PC-3 (cell line): Measurements from ENCODE around the gene AP5Z1.

Experiments
- CTCF ChIP-seq: fragments of 300-600 bp; sonication (generic); conservative IDR thresholded peaks from 2 replicates; pipeline ENCODE4 v1.5.1; 2017; ENCODE audit warnings: antibody characterized with exemption, low read depth, mild to moderate bottlenecking, low read length
- EZH2phosphoT487 ChIP-seq: fragments of 300-600 bp; sonication (generic); IDR thresholded peaks from 2 replicates; pipeline ENCODE4 v1.6.1; 2018; ENCODE audit warnings: mild to moderate bottlenecking, antibody characterized with exemption, low read length, borderline replicate concordance

DNA sequence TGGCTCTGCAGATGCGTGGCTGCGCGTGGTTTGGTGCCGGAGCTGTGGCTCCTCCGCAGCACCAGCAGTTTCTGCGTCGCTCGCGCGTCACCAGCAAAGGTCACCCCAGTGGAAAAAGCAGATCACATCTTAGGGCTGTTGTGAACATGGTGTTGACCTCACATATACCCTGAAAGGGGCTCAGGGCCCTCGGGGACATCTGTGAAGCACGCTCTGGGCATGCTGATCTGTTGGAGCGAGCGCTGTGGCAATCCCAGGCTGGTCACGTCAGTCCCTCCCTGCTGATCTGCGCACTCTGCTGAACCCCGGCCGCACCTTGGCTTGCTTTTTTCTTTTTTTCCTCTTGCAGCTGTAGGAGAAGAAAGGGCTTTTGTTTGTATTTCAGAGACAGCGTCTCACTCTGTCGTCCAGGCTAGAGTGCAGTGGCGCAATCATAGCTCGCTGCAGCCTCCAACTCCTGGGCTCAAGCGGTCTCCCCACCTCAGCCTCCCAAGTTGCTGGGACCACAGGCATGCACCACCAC, 33.3 kb upstream of the AP5Z1 start:
- TF ChIP-seq CTCF (no peak), EZH2phosphoT487 (no peak)
